GM18868 (cell line): Measurements from ENCODE around the gene GUCY2F.

Experiments
- ATAC-seq: cut with Tn5 transposase; IDR thresholded peaks from one replicate; pipeline ENCODE4 v1.9.1; 2021; ENCODE audit warnings: mild to moderate bottlenecking, moderate library complexity; ENCODE audit not compliant: unreplicated experiment

The GUCY2F gene

DNA sequence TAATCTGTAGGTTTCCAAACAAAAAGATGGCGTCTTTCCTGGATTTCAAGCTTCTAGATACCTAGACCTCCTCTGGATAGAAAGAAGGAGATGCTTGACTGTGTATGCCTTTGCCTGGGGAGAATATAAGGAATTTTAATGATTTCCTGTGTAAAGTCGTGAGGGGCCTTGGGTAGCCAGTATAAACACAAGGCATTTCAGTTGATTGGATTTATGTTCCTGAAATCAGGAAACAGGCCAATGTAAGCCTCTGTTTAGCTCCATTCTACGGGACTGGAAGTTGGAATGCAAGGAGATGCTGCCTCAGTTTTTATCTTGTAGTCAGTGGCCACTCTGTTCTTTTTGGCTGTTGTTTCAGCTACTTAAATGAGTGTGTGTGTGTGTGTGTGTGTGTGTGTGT, 137.2 kb downstream of the GUCY2F start:
- ATAC-seq, result no peak

GRCh38 chrX:109344101-109344500, 137.8 kb downstream of the GUCY2F start:
- ATAC-seq, result no peak

- no peak for ATAC-seq
These were observed 138.2 kb downstream of the GUCY2F start for GRCh38 chrX:109343671-109344070.

DNA sequence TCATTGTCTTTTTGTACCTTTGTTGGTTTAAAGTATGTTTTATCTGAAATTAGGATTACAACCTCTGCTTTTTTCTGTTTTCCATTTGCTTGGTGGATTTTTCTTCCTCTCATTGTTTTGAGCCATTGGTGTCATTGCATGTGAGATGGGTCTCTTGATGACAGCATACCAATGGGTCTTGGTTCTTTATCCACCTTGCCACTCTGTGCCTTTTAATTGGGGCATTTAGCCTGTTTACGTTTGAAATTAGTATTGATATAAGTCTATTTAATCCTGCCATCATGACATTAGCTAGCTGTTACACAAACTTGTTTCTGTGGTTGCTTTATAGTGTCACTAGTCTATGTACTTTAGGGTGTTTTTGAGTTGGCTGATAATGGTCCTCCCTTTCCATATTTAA, 145.7 kb downstream of the GUCY2F start:
- ATAC-seq, result no peak

GRCh38 chrX:109327251-109327650, 154.6 kb downstream of the GUCY2F start:
- ATAC-seq, result no peak
